A673 (cell line): ENCODE results near the gene LRRC55. TPM values are rescaled to one million over a fixed set of nuclear protein-coding genes. Genes with fewer than 3 reads are reported as not detected.

ENCODE experiments used
- BruUV-seq: library from RNA; stranded (reverse); fragments of 400-500 nt; replicated peaks from 2 replicates; lab custom pipeline; 2021; lab: Mats Ljungman, UMichigan
- CTCF ChIA-PET: fragments of 300-600 bp; sonication (Branson Sonifier 250); formaldehyde crosslinking; loops from one replicate; lab custom pipeline; 2022; ENCODE audit warnings: antibody characterized with exemption; lab: Charles Lee
- POLR2A ChIA-PET: fragments of 300-600 bp; sonication (Branson Sonifier 250); formaldehyde crosslinking; loops from one replicate; lab custom pipeline; 2022; ENCODE audit warnings: antibody characterized with exemption; ENCODE audit not compliant: low non-redundant PET; lab: Charles Lee
- DNase-seq: peaks from one replicate; pipeline ENCODE4 v3.0.0-alpha.2; 2015; ENCODE audit warnings: low spot score
- H3K27ac ChIP-seq: fragments of 200-600 bp; sonication (generic); 2 replicates; pipeline ENCODE4 v1.5.1; 2016; ENCODE audit warnings: mixed run types, low read depth, mild to moderate bottlenecking, mixed read lengths, antibody characterized with exemption, low read length; ENCODE audit not compliant: poor library complexity, severe bottlenecking
- H3K27me3 ChIP-seq: fragments of 200-600 bp; sonication (generic); replicated peaks from 2 replicates; pipeline ENCODE4 v1.6.1; 2017; ENCODE audit warnings: mixed run types, low read depth, mild to moderate bottlenecking, mixed read lengths, antibody characterized with exemption, low read length; ENCODE audit not compliant: insufficient read depth, poor library complexity
- H3K36me3 ChIP-seq: fragments of 200-600 bp; sonication (generic); 2 replicates; pipeline ENCODE4 v1.6.1; 2016; ENCODE audit warnings: mixed run types, mild to moderate bottlenecking, mixed read lengths, antibody characterized with exemption, low read length; ENCODE audit not compliant: insufficient read depth, poor library complexity, severe bottlenecking
- H3K4me1 ChIP-seq: fragments of 200-600 bp; sonication (generic); 2 replicates; pipeline ENCODE4 v1.6.1; 2017; ENCODE audit warnings: mixed run types, mild to moderate bottlenecking, mixed read lengths, antibody characterized with exemption, low read length; ENCODE audit not compliant: insufficient read depth, poor library complexity, severe bottlenecking
- H3K4me3 ChIP-seq: fragments of 200-600 bp; sonication (generic); 2 replicates; pipeline ENCODE4 v1.5.1; 2016; ENCODE audit warnings: low read depth, mixed run types, mild to moderate bottlenecking, mixed read lengths, low read length; ENCODE audit not compliant: poor library complexity, severe bottlenecking
- H3K9me3 ChIP-seq: fragments of 200-600 bp; sonication (generic); 2 replicates; pipeline ENCODE4 v1.6.1; 2016; ENCODE audit warnings: mixed run types, low read depth, mild to moderate bottlenecking, mixed read lengths, antibody characterized with exemption, low read length; ENCODE audit not compliant: poor library complexity, severe bottlenecking
- CTCF ChIP-seq: fragments of 300-800, 200-600 bp; sonication (generic); conservative IDR thresholded peaks from 2 replicates; pipeline ENCODE4 v1.5.1; 2017; ENCODE audit warnings: low read depth, mild to moderate bottlenecking, antibody characterized with exemption, low read length, moderate library complexity, mixed read lengths
- EZH2 ChIP-seq: fragments of 200-600 bp; sonication (generic); IDR thresholded peaks from 2 replicates; pipeline ENCODE4 v1.6.1; 2017; ENCODE audit warnings: borderline replicate concordance, low read depth, mild to moderate bottlenecking, mixed read lengths, antibody characterized with exemption, low read length; ENCODE audit not compliant: poor library complexity, severe bottlenecking
- intact Hi-C: fragments of 100-400 bp; cut with micrococcal nuclease; formaldehyde crosslinking; loops from one replicate; pipeline ENCODE4 v1.10.0; 2022; ENCODE audit not compliant: unreplicated experiment
- total RNA-seq: library from RNA; stranded (reverse); gene quantifications from 2 replicates; pipeline ENCODE4 v1.2.3, GENCODE V29; 2021

The LRRC55 gene
- total RNA-seq, 1 experiment from 2014 or later = 3.0 TPM

GRCh38 chr11:57196596-57196995 is 14.8 kb downstream of the LRRC55 start:
- no TSS peak for BruUV-seq
- POLR2A ChIA-PET = no interaction called here
- CTCF ChIA-PET = no interaction called here

DNA sequence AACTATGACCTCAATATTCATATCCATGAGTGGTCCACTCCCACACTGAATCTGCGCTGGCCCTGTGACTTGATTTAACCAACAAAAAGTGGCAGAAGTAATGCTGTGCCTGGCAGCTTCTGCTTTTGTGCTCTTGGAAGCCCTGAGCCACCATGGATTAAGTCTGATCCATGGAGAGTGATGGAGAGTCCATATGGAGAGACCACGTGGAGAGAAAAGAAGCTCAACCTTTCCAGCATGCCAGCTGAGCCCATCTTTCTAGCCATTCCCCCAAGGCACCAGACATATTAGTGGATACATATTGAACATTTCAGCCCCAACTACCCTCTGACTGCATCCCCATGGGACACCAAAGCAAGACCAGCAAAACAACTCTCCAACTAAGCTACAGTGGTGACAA is 16.0 kb downstream of the LRRC55 start:
- DNase-seq = no peak
- TF ChIP-seq EZH2 (no peak), CTCF (no peak)
- Histone ChIP-seq H3K36me3 (no peaks in the 10 kb centered on the region), H3K4me3 (no peak overlapping the region), H3K9me3 (no peaks in the 10 kb centered on the region), H3K27ac (no peak overlapping the region), H3K4me1 (no peaks in the 10 kb centered on the region), H3K27me3 (no peaks in the 10 kb centered on the region)
- ChIA-PET POLR2A (no interaction called here), CTCF (no interaction called here)
- intact Hi-C loops = no loop called here
- no TSS peak for BruUV-seq

More at GRCh38 chr11:57196596-57196995, 14.8 kb downstream of the LRRC55 start:
- Histone ChIP-seq H3K4me3 (no peak overlapping the region), H3K27ac (no peak overlapping the region), H3K9me3 (no peaks in the 10 kb centered on the region), H3K36me3 (no peaks in the 10 kb centered on the region), H3K27me3 (no peaks in the 10 kb centered on the region), H3K4me1 (no peaks in the 10 kb centered on the region)
- intact Hi-C loops = no loop called here
- TF ChIP-seq CTCF (no peak), EZH2 (no peak)
- DNase-seq = no peak

DNA sequence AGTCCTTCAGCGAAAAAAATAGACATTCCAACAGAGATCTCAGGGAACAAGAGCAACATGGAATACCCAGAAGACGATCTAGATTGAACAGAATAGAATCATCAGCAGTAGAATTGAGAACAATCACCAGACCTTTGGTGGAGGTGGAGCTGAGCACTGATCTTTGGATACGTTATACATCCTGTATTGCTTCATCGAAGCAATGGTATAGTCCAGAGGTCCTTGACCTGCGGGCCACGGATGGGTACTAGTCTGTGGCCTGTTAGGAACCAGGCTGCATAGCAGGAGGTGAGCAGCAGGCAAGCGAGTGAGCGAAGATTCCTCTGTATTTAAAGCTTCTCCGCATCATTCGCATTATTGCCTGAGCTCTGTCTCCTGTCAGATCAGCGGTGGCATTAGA is 17.6 kb downstream of the LRRC55 start:
- Histone ChIP-seq H3K9me3 (no peaks in the 10 kb centered on the region), H3K36me3 (no peaks in the 10 kb centered on the region), H3K4me3 (no peak overlapping the region), H3K27me3 (no peaks in the 10 kb centered on the region), H3K27ac (no peak overlapping the region), H3K4me1 (no peaks in the 10 kb centered on the region)
- intact Hi-C loops = no loop called here
- CTCF ChIA-PET = no interaction called here
- POLR2A ChIA-PET = no interaction called here
- TF ChIP-seq EZH2 = no peak
- TF ChIP-seq CTCF = no peak
- no TSS peak for BruUV-seq
- no peak for DNase-seq
